RWPE2 (cell line): Measurements from ENCODE around the gene MIGA1.

Experiments used
- ATAC-seq: fragments of 200-7000 bp; cut with Tn5 transposase; 3 replicates; pipeline ENCODE4 v1.9.1; 2021; ENCODE audit warnings: low read depth
- DNase-seq: peaks from one replicate; pipeline ENCODE4 v3.0.0-alpha.2; 2020; ENCODE audit warnings: low spot score
- H3K27ac ChIP-seq: fragments of 450-650 bp; 2 replicates; pipeline ENCODE4 v1.5.1; 2017; ENCODE audit warnings: mild to moderate bottlenecking; ENCODE audit not compliant: poor library complexity, severe bottlenecking
- H3K27me3 ChIP-seq: fragments of 250-450 bp; sonication (Bioruptor Pico); 2 replicates; pipeline ENCODE4 v1.5.1; 2021; ENCODE audit warnings: mild to moderate bottlenecking, moderate library complexity; ENCODE audit not compliant: insufficient read depth, poor library complexity, severe bottlenecking
- H3K36me3 ChIP-seq: fragments of 250-450 bp; sonication (Bioruptor Pico); 2 replicates; pipeline ENCODE4 v1.5.1; 2020; ENCODE audit warnings: low read depth, mild to moderate bottlenecking, moderate library complexity
- H3K4me1 ChIP-seq: fragments of 250-450 bp; sonication (Bioruptor Pico); 2 replicates; pipeline ENCODE4 v1.5.1; 2021; ENCODE audit warnings: mild to moderate bottlenecking, moderate library complexity; ENCODE audit not compliant: insufficient read depth, poor library complexity, severe bottlenecking
- H3K4me3 ChIP-seq: fragments of 250-450 bp; sonication (Bioruptor Pico); 2 replicates; pipeline ENCODE4 v1.5.1; 2021; ENCODE audit warnings: mild to moderate bottlenecking, moderate library complexity; ENCODE audit not compliant: severe bottlenecking
- H3K9me3 ChIP-seq: fragments of 250-450 bp; sonication (Bioruptor Pico); 2 replicates; pipeline ENCODE4 v1.5.1; 2021; ENCODE audit warnings: mild to moderate bottlenecking, moderate library complexity; ENCODE audit not compliant: severe bottlenecking
- TF ChIP-seq, protein P1 (sequence below): fragments of 450-650 bp; IDR thresholded peaks from one replicate; pipeline ENCODE4 v1.5.1; 2017; ENCODE audit warnings: mild to moderate bottlenecking, moderate library complexity; ENCODE audit not compliant: poor library complexity, severe bottlenecking

MIGA1 gene

DNA sequence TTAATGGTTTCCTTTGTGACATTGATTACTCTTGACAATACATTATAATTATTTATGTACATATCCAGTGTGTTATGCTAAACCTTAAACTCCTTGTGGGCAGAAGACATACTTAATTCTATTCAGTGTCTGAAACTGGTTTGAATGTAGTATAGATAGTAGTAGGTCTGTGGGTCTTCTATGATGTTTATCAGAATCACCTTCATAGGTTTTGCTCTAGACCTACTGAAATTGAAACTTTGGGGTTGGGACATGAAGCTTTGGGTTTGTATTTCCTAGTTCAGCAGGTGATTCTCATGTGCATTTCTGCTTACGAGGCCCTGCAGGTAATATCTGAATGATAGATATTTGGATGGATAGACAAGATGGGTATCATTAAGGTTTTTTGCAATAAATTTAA is 48.6 kb downstream of the MIGA1 start:
- Histone ChIP-seq H3K4me3 (no peak overlapping the region), H3K27ac (no peak overlapping the region), H3K36me3 (peaks cover 30% of the 10 kb centered on the region), H3K9me3 (no peaks in the 10 kb centered on the region), H3K27me3 (no peaks in the 10 kb centered on the region), H3K4me1 (peaks cover 24% of the 10 kb centered on the region)
- ATAC-seq (no peak), DNase-seq (no peak)
- TF ChIP-seq, protein P1, sequence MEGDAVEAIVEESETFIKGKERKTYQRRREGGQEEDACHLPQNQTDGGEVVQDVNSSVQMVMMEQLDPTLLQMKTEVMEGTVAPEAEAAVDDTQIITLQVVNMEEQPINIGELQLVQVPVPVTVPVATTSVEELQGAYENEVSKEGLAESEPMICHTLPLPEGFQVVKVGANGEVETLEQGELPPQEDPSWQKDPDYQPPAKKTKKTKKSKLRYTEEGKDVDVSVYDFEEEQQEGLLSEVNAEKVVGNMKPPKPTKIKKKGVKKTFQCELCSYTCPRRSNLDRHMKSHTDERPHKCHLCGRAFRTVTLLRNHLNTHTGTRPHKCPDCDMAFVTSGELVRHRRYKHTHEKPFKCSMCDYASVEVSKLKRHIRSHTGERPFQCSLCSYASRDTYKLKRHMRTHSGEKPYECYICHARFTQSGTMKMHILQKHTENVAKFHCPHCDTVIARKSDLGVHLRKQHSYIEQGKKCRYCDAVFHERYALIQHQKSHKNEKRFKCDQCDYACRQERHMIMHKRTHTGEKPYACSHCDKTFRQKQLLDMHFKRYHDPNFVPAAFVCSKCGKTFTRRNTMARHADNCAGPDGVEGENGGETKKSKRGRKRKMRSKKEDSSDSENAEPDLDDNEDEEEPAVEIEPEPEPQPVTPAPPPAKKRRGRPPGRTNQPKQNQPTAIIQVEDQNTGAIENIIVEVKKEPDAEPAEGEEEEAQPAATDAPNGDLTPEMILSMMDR: no peak

DNA sequence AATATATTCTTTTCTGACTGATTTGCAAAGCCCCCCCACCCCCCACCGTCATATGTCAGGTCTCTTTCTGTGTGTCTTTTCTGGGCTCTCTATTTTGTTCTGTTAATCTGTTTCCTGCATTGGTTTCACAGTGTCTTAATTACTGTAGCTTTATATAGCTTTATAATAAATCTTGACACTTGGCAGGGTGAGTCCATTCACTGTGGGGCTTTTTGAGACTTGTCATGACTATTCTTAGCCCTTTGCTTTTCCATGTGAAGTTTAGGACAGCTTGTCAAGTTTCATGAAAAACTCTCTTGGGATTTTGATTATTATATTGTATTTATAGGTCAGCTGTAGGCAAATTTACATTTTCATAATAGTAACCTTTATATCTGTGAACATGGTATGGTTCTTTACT is 50.4 kb downstream of the MIGA1 start:
- peaks cover 16% of the 10 kb centered on the region for H3K4me1 ChIP-seq
- no peak for DNase-seq
- TF ChIP-seq, protein P1: no peak
- no peaks in the 10 kb centered on the region for H3K9me3 ChIP-seq
- H3K4me3 ChIP-seq: no peak overlapping the region
- no peak overlapping the region for H3K27ac ChIP-seq
- H3K36me3 ChIP-seq: peaks cover 27% of the 10 kb centered on the region
- ATAC-seq: no peak
- no peaks in the 10 kb centered on the region for H3K27me3 ChIP-seq

DNA sequence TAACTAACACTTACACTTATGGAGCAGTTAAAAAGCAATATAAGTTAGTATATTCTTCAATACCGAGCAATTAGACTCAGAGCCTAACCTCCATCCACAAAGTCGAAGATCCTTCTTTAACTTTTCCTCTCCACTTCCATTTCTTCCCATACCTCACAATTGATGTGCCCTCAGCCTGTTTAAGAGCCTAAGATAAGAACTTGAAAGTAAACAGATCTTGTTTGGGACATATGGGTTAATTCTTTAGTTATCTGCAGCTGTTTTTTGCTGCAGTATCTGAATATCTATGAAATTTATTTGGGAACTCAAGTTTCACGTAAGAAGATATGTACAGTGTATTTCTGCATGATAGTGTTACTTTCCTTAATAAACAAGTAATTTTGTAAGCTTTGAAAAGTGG is 51.5 kb downstream of the MIGA1 start:
- no peak for ATAC-seq
- Histone ChIP-seq H3K4me1 (peaks cover 16% of the 10 kb centered on the region), H3K4me3 (no peak overlapping the region), H3K27me3 (no peaks in the 10 kb centered on the region), H3K36me3 (peaks cover 24% of the 10 kb centered on the region), H3K9me3 (no peaks in the 10 kb centered on the region), H3K27ac (no peak overlapping the region)
- TF ChIP-seq, protein P1: no peak
- no peak for DNase-seq

DNA sequence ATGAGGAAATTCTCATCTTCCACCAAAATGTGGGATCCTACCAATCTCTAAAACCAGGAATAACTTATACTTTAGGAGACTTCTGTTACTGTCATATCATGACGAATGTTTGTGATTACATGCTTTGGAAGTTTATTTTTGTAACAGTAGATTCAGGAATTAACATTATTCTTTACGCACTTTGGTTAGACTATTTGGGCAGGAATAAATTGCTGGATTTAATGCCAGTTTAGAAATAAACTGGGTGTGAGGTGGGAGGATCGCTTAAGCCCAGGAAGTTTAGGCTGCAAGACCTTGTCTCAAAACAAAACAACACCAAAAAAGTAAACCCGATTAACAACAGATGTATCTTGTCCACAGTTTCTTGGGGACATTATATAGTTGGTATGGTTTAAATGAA is 52.1 kb downstream of the MIGA1 start:
- TF ChIP-seq, protein P1: no peak
- peaks cover 19% of the 10 kb centered on the region for H3K36me3 ChIP-seq
- no peak for ATAC-seq
- H3K9me3 ChIP-seq: no peaks in the 10 kb centered on the region
- peaks cover 16% of the 10 kb centered on the region for H3K4me1 ChIP-seq
- H3K27me3 ChIP-seq: no peaks in the 10 kb centered on the region
- H3K27ac ChIP-seq: peak overlapping the region; percentile 68
- H3K4me3 ChIP-seq: no peak overlapping the region
- no peak for DNase-seq

DNA sequence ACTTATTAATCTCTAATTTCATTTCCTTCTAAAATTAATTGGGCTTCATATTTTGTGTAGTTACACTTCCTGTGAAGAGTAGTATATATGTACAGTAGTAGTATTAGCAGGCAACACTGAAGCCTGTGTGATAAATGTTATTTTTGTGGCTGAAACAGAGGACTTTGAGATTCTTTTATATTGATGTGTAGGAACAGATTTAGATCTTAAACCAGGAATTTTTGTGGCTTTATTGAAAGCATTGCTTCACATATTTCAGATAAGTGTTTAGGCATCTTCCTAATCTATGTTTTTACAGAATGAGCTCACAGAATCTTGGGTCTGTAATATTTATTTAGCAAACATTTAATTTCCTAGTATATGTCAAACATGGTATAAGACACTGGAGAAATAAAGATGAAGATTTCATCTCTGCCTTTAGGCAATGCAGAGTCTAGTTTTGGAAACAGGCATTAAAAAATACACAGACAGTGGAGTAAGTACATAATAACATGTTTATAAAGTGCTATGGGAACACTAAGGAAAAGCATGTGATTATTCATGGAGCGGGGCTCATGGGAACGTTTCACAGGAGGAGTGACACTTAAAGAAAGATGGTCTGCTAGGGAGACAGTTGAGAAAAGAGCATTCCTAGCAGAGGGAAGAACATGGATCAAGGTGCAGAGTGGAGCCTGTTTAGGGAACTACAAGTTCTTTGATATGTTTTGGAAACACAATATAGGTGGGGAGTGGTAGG is 52.7 kb downstream of the MIGA1 start:
- Histone ChIP-seq H3K4me3 (no peak overlapping the region), H3K36me3 (peaks cover 18% of the 10 kb centered on the region; the same call in 1 of the 2 replicates), H3K9me3 (no peaks in the 10 kb centered on the region), H3K27me3 (no peaks in the 10 kb centered on the region), H3K27ac (peak overlapping the region; percentile 68), H3K4me1 (peaks cover 16% of the 10 kb centered on the region)
- no peak for DNase-seq
- 0 out of 3 replicates have a peak, but pooled peaks have one; percentile 29 for ATAC-seq
- TF ChIP-seq, protein P1: no peak
